Stimulated activated naive CD4-positive, alpha-beta T cell treated with Interleukin-2 at 50 U/mL for 16 hours (primary cell): Measurements from ENCODE around the gene NUP43.
"Not testable (repeated sequence)": the region's sequence is repeated elsewhere in the genome, so short reads cannot be mapped to it uniquely, and the experiment has no call there.

Source experiments
- DNase-seq: peaks from one replicate; lab custom pipeline; 2025; lab: John Stamatoyannopoulos, UW

NUP43 gene

GRCh38 chr6:149691201-149691600 lies 55.1 kb downstream of the NUP43 start:
- no peak for DNase-seq

GRCh38 chr6:149686230-149686629 lies 60.1 kb downstream of the NUP43 start:
- DNase-seq: no peak

GRCh38 chr6:149683256-149683859 lies 63.0 kb downstream of the NUP43 start:
- no peak for DNase-seq

GRCh38 chr6:149681845-149682244 lies 64.5 kb downstream of the NUP43 start:
- not testable (repeated sequence) for DNase-seq

GRCh38 chr6:149681209-149681608 lies 65.1 kb downstream of the NUP43 start:
- DNase-seq: no peak

GRCh38 chr6:149680503-149680902 lies 65.8 kb downstream of the NUP43 start:
- no peak for DNase-seq
